Measurements from ENCODE around the gene PABPC3. TPM values are rescaled to one million over a fixed set of nuclear protein-coding genes. Genes with fewer than 3 reads are reported as not detected.
A peak's percentile ranks its signal among the peaks of the same experiment; 100 is the strongest.

PABPC3 gene
- total and polyA plus RNA-seq, 9 donors, result 0.09 to 0.83 (median 0.62) TPM

DNA sequence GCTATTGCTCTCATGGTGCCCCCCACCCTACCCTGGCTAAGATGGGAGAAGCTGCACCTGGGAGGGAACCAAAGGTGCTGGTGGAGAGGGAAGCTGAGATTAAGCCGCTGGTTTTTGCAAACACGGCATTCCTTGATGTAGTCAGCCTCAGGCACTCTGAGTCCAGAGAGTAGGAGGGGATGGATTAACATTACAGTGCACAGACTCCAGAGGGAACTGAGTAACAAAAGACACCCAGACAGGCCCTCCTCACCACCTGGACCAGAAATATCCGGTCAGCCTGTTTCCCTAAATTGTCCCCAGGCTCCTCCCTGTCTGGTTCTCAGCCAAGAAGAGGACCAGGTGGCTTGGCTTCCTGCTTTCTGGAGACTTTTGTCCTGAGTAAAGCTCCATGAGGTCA, 28.9 kb upstream of the PABPC3 start:
- 0% methylated on average over 1 of the region's 3 CpGs for WGBS (ENCODE audit: insufficient coverage)
- Histone ChIP-seq H3K9me3 (replicated peaks; ENCODE audit: control insufficient read depth, low read depth, low read length) (no peaks in the 10 kb centered on the region), H3K4me1 (ENCODE audit: control insufficient read depth, insufficient read depth, low read length) (no peaks in the 10 kb centered on the region), H3K36me3 (ENCODE audit: control insufficient read depth, insufficient read depth, low read length) (no peaks in the 10 kb centered on the region), H3K27ac (ENCODE audit: low read length) (no peak overlapping the region), H3K4me3 (ENCODE audit: low read length) (no peak overlapping the region), H3K27me3 (ENCODE audit: control insufficient read depth, insufficient read depth, low read length) (no peaks in the 10 kb centered on the region)
- DNase-seq, result peak; percentile 22

DNA sequence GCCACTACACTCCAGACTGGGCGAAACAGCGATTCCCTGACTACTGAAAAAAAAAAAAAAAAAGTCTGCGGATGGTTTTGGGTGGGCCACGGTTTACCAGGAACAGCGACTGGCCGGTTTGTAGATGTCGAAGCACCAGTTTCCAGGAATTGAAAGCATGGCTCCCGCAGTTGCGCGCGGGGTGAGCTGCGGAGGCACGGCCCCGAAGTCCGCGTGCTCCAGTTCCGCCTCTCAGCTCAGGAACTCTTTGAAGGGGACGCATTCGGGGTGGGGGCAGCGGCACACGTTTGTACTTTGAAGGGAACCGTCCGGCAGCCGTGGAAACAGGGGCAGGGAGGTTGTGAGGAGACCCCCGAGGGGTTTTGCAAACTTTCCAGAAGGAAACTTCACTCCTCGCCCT, 27.1 kb upstream of the PABPC3 start:
- no peaks in the 10 kb centered on the region for H3K36me3 ChIP-seq (ENCODE audit: control insufficient read depth, insufficient read depth, low read length)
- no peaks in the 10 kb centered on the region for H3K27me3 ChIP-seq (ENCODE audit: control insufficient read depth, insufficient read depth, low read length)
- no peak overlapping the region for H3K27ac ChIP-seq (ENCODE audit: low read length)
- 82% methylated on average over 23 of the region's 26 CpGs for WGBS (ENCODE audit: insufficient coverage)
- no peaks in the 10 kb centered on the region for H3K4me1 ChIP-seq (ENCODE audit: control insufficient read depth, insufficient read depth, low read length)
- H3K4me3 ChIP-seq (ENCODE audit: low read length), result no peak overlapping the region
- no peaks in the 10 kb centered on the region for H3K9me3 ChIP-seq (replicated peaks; ENCODE audit: control insufficient read depth, low read depth, low read length)
- DNase-seq, result no peak

DNA sequence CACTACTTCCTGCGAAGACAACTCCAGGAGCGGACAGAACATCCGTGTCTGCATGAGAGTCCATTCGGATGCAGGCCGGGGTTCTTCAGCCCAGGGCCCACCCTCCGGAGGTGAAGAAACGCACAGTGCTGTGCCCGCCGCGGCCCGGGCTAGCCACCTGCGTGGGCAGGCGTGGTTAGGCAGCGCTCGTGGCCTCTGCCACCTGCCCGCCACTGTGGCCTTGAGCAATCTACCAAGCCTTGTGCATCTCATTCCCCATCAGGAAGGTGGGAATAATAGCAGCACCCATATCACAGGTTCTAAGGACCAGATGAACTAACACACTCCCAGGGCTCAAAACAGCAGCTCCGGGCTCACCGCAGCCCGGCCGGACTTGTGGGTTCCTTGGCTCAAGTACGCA, 26.7 kb upstream of the PABPC3 start:
- Histone ChIP-seq H3K36me3 (ENCODE audit: control insufficient read depth, insufficient read depth, low read length) (no peaks in the 10 kb centered on the region), H3K4me1 (ENCODE audit: control insufficient read depth, insufficient read depth, low read length) (no peaks in the 10 kb centered on the region), H3K27me3 (ENCODE audit: control insufficient read depth, insufficient read depth, low read length) (no peaks in the 10 kb centered on the region), H3K27ac (ENCODE audit: low read length) (no peak overlapping the region), H3K9me3 (replicated peaks; ENCODE audit: control insufficient read depth, low read depth, low read length) (no peaks in the 10 kb centered on the region), H3K4me3 (ENCODE audit: low read length) (no peak overlapping the region)
- DNase-seq, result no peak
- WGBS (ENCODE audit: insufficient coverage), result 94% methylated on average over 21 of the region's 21 CpGs

DNA sequence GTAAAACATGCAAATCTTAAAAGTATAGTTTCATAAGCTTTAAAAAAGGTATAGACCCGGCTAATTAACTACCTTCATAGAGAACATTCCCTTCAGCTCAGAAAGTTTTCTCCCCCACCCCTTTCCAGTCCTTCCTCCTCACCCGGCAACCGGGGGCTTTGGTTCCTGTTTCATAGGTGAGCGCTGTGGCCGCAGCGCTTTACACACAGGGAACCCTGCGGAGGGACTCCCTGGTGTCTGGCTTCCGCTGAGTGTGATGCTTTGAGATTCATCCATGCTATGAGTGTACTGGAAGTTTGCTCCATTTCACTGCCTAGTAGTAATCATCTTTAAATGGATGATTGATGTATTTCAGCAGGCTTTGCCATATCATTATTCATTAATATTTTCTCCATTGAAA, 26.0 kb upstream of the PABPC3 start:
- no peak overlapping the region for H3K4me3 ChIP-seq (ENCODE audit: low read length)
- H3K9me3 ChIP-seq (replicated peaks; ENCODE audit: control insufficient read depth, low read depth, low read length), result no peaks in the 10 kb centered on the region
- no peak overlapping the region for H3K27ac ChIP-seq (ENCODE audit: low read length)
- DNase-seq, result no peak
- no CpG with 5 or more reads among the region's 8 CpGs for WGBS (ENCODE audit: insufficient coverage)
- no peaks in the 10 kb centered on the region for H3K27me3 ChIP-seq (ENCODE audit: control insufficient read depth, insufficient read depth, low read length)
- H3K4me1 ChIP-seq (ENCODE audit: control insufficient read depth, insufficient read depth, low read length), result no peaks in the 10 kb centered on the region
- no peaks in the 10 kb centered on the region for H3K36me3 ChIP-seq (ENCODE audit: control insufficient read depth, insufficient read depth, low read length)

DNA sequence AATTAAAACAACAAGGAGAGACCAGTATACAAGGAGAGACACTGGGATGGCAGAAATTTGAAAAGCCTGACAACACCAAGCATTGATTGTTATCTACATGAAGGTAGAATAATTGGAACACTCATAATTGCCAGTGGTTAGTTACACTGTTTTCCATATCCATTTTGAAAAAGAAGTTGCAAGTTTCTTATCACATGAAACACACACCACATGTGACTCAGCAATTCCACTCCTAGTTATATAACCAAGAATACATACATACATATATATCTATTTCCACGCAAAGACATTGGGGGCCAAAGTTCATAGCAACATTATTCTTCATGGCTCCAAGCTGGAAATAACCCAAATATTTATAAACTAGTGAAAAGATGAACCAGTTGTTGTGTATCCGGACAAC, 15.2 kb upstream of the PABPC3 start:
- no peak for DNase-seq
- Histone ChIP-seq H3K27me3 (ENCODE audit: control insufficient read depth, insufficient read depth, low read length) (no peaks in the 10 kb centered on the region), H3K4me3 (ENCODE audit: low read length) (no peak overlapping the region), H3K36me3 (ENCODE audit: control insufficient read depth, insufficient read depth, low read length) (no peaks in the 10 kb centered on the region), H3K9me3 (replicated peaks; ENCODE audit: control insufficient read depth, low read depth, low read length) (no peaks in the 10 kb centered on the region), H3K4me1 (ENCODE audit: control insufficient read depth, insufficient read depth, low read length) (no peaks in the 10 kb centered on the region), H3K27ac (ENCODE audit: low read length) (no peak overlapping the region)
- WGBS (ENCODE audit: insufficient coverage), result no CpG with 5 or more reads among the region's 2 CpGs

DNA sequence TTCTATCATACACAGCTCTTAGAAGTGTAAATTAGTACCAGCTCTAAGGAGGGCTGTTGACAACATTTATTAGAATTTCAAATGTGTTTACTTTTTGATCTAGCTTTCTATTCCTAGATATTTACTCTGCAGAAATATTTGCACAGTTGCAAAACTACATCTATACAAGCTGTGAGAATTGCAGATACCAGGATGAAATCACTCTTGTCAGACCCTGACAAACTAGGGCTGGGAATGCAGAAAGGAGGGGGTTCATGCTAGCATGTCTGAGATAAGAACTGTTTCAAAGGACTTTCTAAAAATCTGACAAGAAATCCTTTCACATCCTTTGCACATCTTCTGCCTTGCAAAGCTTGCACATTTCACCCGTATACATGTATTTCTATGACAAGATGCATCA, 11.8 kb upstream of the PABPC3 start:
- Histone ChIP-seq H3K27me3 (ENCODE audit: control insufficient read depth, insufficient read depth, low read length) (no peaks in the 10 kb centered on the region), H3K9me3 (replicated peaks; ENCODE audit: control insufficient read depth, low read depth, low read length) (no peaks in the 10 kb centered on the region), H3K4me3 (ENCODE audit: low read length) (no peak overlapping the region), H3K27ac (ENCODE audit: low read length) (no peak overlapping the region), H3K36me3 (ENCODE audit: control insufficient read depth, insufficient read depth, low read length) (no peaks in the 10 kb centered on the region), H3K4me1 (ENCODE audit: control insufficient read depth, insufficient read depth, low read length) (no peaks in the 10 kb centered on the region)
- no peak for DNase-seq
- 88% methylated on average over 1 of the region's 1 CpG for WGBS (ENCODE audit: insufficient coverage)

DNA sequence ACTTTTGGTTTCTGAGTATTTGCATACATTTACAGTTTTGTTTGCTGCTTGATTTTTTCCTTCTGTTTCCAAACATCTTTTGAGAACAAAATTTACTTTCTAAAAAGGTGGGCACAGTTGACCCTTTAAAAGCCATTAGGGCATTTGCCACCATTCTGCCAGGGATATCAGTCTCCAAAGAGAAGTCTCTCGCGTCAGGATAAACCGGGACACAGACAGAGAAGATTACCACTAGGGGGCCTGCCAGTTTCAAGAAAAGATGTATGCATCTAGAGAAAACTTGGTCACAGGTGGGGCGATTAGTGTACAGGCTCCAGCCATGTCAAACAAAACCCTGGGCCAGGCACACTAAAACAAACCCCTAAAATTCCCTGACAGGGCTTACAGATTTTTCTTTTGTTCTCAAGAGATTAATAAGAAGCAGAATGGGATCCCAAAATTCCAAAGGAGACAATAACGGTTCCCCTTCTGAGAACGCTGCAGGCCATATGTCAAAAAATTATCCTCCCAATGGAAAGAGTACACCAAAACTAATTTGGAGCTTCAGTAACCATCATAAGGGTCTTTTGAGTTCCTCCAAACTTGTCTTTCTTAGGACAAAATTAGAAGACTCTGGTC, 10.7 kb upstream of the PABPC3 start:
- 37% methylated on average over 5 of the region's 6 CpGs for WGBS (ENCODE audit: insufficient coverage)
- Histone ChIP-seq H3K36me3 (ENCODE audit: control insufficient read depth, insufficient read depth, low read length) (no peaks in the 10 kb centered on the region), H3K9me3 (replicated peaks; ENCODE audit: control insufficient read depth, low read depth, low read length) (no peaks in the 10 kb centered on the region), H3K27me3 (ENCODE audit: control insufficient read depth, insufficient read depth, low read length) (no peaks in the 10 kb centered on the region), H3K4me1 (ENCODE audit: control insufficient read depth, insufficient read depth, low read length) (no peaks in the 10 kb centered on the region), H3K27ac (ENCODE audit: low read length) (no peak overlapping the region), H3K4me3 (ENCODE audit: low read length) (no peak overlapping the region)
- DNase-seq, result peak; percentile 52

DNA sequence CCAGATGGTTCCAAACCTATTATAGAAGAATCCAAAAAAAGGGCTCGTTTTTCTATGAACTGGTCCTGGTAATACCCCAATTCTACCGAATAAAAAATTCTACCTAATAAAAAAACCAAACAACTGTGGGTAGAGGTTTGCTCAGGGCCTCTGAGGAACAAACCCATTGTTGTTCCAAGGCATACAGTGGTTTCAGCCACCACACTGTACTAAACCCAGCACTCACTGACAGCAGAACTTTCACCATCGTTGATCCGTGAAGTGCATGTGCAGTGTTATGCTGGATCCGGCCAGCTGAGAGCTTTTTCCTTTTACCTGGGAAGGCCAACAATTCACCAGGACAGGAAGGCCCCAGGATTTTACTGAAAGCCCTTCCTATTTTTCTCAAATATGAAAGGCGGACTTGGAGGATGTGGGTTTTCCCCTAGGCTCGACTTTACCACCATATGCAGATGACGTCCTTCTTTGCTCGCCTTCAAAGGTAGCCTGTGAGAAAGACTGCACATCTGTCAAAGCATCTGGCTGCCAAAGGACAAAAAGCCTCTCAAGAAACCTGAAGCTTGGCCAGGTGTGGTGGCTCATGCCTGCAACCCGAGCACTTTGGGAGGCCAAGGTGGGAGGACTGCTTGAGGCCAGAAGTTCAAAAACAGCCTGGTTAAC, 7.2 kb upstream of the PABPC3 start:
- Histone ChIP-seq H3K27ac (ENCODE audit: low read length) (no peak overlapping the region), H3K36me3 (ENCODE audit: control insufficient read depth, insufficient read depth, low read length) (no peaks in the 10 kb centered on the region), H3K27me3 (ENCODE audit: control insufficient read depth, insufficient read depth, low read length) (no peaks in the 10 kb centered on the region), H3K4me3 (ENCODE audit: low read length) (no peak overlapping the region), H3K4me1 (ENCODE audit: control insufficient read depth, insufficient read depth, low read length) (no peaks in the 10 kb centered on the region), H3K9me3 (replicated peaks; ENCODE audit: control insufficient read depth, low read depth, low read length) (no peaks in the 10 kb centered on the region)
- DNase-seq, result no peak
- 61% methylated on average over 4 of the region's 10 CpGs for WGBS (ENCODE audit: insufficient coverage)

DNA sequence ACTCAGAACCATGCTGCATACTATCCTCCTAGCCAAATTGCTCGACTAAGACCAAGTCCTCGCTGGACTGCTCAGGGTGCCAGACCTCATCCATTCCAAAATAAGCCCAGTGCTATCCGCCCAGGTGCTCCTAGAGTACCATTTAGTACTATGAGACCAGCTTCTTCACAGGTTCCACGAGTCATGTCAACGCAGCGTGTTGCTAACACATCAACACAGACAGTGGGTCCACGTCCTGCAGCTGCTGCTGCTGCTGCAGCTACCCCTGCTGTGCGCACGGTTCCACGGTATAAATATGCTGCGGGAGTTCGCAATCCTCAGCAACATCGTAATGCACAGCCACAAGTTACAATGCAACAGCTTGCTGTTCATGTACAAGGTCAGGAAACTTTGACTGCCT, 1.5 kb downstream of the PABPC3 start:
- DNase-seq, result no peak
- no peaks in the 10 kb centered on the region for H3K9me3 ChIP-seq (replicated peaks; ENCODE audit: control insufficient read depth, low read depth, low read length)
- H3K27me3 ChIP-seq (ENCODE audit: control insufficient read depth, insufficient read depth, low read length), result peaks cover 12% of the 10 kb centered on the region
- H3K4me1 ChIP-seq (ENCODE audit: control insufficient read depth, insufficient read depth, low read length), result no peaks in the 10 kb centered on the region
- H3K36me3 ChIP-seq (ENCODE audit: control insufficient read depth, insufficient read depth, low read length), result no peaks in the 10 kb centered on the region
- H3K27ac ChIP-seq (ENCODE audit: low read length), result no peak overlapping the region
- no peak overlapping the region for H3K4me3 ChIP-seq (ENCODE audit: low read length)
- 90% methylated on average over 13 of the region's 13 CpGs for WGBS (ENCODE audit: insufficient coverage)

DNA sequence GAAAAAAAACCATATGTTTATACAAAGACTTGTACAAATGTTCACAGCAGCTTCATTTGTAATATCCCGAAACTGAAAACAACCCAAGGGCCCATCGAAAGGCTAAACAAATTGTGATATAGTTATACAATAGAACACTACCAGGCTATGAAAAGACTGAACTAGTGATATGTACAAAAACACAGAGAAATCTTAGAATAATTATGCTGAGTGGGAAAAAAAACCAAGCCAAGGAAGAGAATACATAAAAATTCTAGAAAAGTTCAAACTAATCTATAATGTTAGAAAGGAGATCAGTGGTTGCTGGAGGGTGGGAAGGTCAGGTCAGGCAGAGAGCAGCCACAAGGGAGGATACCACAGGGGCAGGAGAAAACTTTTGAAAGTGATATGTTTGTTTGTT, 7.8 kb downstream of the PABPC3 start:
- DNase-seq, result no peak
- Histone ChIP-seq H3K36me3 (ENCODE audit: control insufficient read depth, insufficient read depth, low read length) (no peaks in the 10 kb centered on the region), H3K4me1 (ENCODE audit: control insufficient read depth, insufficient read depth, low read length) (no peaks in the 10 kb centered on the region), H3K9me3 (replicated peaks; ENCODE audit: control insufficient read depth, low read depth, low read length) (no peaks in the 10 kb centered on the region), H3K27ac (ENCODE audit: low read length) (no peak overlapping the region), H3K4me3 (ENCODE audit: low read length) (no peak overlapping the region), H3K27me3 (ENCODE audit: control insufficient read depth, insufficient read depth, low read length) (no peaks in the 10 kb centered on the region)
- no CpG with 5 or more reads among the region's 2 CpGs for WGBS (ENCODE audit: insufficient coverage)

DNA sequence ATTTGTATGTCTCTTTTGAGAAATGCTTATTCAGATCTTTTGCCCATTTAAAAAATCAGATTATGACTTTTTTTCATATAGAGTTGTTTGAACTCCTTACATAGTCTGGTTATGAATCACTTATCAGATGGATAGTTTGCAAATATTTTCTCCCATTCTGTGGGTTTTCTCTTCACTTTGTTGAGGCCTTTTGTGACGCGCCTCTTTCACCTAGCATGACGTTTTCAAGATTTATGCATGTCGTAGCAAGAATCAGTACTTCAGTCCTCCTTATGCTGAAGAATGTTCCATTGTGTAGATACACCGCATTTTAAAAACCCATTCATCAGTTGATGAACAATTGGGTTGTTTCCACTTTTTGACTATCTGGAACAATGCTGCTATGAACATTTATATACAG, 13.4 kb downstream of the PABPC3 start:
- H3K36me3 ChIP-seq (ENCODE audit: control insufficient read depth, insufficient read depth, low read length), result no peaks in the 10 kb centered on the region
- no peak overlapping the region for H3K4me3 ChIP-seq (ENCODE audit: low read length)
- H3K9me3 ChIP-seq (replicated peaks; ENCODE audit: control insufficient read depth, low read depth, low read length), result no peaks in the 10 kb centered on the region
- no peaks in the 10 kb centered on the region for H3K4me1 ChIP-seq (ENCODE audit: control insufficient read depth, insufficient read depth, low read length)
- peaks cover under 1% of the 10 kb centered on the region for H3K27me3 ChIP-seq (ENCODE audit: control insufficient read depth, insufficient read depth, low read length)
- WGBS (ENCODE audit: insufficient coverage), result no CpG with 5 or more reads among the region's 5 CpGs
- H3K27ac ChIP-seq (ENCODE audit: low read length), result no peak overlapping the region
- no peak for DNase-seq
